GM12892 (cell line): ENCODE results near the gene GNA12.

Experiments used
- POLR2A ChIP-seq: IDR thresholded peaks from 2 replicates; pipeline ENCODE4 v1.6.1; 2011; ENCODE audit warnings: low read depth, low read length, control low read depth
- POLR2AphosphoS5 ChIP-seq: IDR thresholded peaks from 2 replicates; pipeline ENCODE4 v1.6.1; 2011; ENCODE audit warnings: low read depth, low read length, control low read depth
- TAF1 ChIP-seq: IDR thresholded peaks from 2 replicates; pipeline ENCODE4 v1.6.1; 2011; ENCODE audit warnings: low read depth, mild to moderate bottlenecking, control low read depth, low read length, borderline replicate concordance

DNA sequence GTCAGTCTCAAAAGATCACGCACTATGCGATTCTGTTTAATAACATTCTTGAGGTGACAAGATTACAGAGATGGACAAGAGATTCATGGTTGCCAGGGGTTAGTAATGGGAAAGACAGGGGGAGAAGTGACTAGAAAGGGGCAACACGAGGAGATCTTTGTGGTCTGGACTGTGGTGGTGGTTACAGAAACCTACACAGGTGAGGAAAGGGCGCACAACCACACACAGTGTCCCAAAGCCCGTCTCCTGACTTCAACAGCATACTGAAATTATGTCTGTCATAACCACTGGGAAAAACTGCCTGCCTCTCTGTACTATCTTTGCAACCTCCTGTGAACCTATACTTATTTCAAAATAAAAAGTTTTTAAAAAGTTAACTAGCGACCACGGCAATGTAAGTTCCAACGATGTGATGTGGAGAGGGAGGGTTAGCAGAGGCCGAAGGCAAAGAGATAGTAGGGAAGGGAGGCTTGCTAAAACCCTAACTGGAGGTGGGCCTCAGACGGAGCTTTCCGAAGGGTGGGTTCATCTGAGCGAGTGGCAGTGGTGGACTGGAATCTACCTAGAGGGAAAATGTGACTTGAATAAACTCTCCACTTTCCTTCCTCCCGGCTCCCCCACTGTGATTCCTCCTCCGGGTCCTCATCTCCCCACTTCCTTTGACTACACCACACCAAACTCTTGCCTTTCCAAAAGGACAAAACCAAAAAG is 43.7 kb downstream of the GNA12 start:
- no peak for TF ChIP-seq POLR2A
- no peak for TF ChIP-seq POLR2AphosphoS5
- TF ChIP-seq TAF1, result no peak
